AG09309 (cell line): Measurements from ENCODE around the gene RERE.

Experiments
- DNase-seq: peaks from one replicate; pipeline ENCODE4 v3.0.0-alpha.2; 2010; ENCODE audit warnings: low read depth
- H3K4me3 ChIP-seq: 2 replicates; pipeline ENCODE4 v1.5.1; 2011; ENCODE audit warnings: mild to moderate bottlenecking, low read depth, low read length, moderate library complexity; ENCODE audit not compliant: control insufficient read depth
- TF ChIP-seq, protein P1 (sequence below): IDR thresholded peaks from 2 replicates; pipeline ENCODE4 v1.5.1; 2011; ENCODE audit warnings: mild to moderate bottlenecking, low read depth, low read length, inconsistent platforms; ENCODE audit not compliant: insufficient read depth, control insufficient read depth; ENCODE audit errors: missing control alignments

RERE gene

DNA sequence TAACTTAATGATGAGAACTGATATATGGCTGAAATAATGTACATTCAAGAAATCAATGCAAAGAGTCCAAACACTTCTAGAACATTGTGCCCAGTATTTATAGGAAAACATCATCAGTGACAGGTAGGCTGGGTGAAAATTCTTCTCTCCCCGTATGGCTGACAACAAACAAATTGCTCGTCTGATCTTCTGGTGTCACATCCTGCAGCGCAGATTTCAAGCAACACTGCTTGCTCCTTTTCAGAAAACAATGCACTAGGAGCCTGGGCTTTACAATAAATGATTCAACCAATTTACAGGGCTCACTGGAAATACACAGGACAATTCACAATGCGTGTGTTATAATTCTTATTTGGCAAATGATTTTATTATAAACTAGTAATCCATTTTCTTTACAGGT lies 185.3 kb downstream of the RERE start:
- TF ChIP-seq, protein P1, sequence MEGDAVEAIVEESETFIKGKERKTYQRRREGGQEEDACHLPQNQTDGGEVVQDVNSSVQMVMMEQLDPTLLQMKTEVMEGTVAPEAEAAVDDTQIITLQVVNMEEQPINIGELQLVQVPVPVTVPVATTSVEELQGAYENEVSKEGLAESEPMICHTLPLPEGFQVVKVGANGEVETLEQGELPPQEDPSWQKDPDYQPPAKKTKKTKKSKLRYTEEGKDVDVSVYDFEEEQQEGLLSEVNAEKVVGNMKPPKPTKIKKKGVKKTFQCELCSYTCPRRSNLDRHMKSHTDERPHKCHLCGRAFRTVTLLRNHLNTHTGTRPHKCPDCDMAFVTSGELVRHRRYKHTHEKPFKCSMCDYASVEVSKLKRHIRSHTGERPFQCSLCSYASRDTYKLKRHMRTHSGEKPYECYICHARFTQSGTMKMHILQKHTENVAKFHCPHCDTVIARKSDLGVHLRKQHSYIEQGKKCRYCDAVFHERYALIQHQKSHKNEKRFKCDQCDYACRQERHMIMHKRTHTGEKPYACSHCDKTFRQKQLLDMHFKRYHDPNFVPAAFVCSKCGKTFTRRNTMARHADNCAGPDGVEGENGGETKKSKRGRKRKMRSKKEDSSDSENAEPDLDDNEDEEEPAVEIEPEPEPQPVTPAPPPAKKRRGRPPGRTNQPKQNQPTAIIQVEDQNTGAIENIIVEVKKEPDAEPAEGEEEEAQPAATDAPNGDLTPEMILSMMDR, result no peak
- no peak overlapping the region for H3K4me3 ChIP-seq
- DNase-seq, result no peak

DNA sequence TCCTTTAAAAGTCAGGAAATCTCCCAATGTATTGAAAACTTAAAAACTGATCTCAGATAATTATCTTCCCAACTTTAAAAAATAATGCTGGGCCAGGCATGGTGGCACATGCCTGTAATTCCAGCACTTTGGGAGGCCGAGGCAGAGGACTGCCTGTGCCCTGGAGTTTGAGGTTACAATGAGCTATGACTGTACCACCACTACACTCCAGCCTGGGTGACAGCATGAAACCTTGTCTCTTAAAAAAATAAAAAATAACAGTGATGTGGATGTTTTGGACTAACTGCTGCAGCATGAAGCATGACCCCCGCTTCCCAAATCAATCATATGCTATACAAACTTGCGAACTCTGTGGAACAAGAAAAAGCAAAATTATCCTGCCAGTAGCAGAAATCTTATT lies 186.3 kb downstream of the RERE start:
- TF ChIP-seq, protein P1, result no peak
- no peak overlapping the region for H3K4me3 ChIP-seq
- DNase-seq, result no peak

DNA sequence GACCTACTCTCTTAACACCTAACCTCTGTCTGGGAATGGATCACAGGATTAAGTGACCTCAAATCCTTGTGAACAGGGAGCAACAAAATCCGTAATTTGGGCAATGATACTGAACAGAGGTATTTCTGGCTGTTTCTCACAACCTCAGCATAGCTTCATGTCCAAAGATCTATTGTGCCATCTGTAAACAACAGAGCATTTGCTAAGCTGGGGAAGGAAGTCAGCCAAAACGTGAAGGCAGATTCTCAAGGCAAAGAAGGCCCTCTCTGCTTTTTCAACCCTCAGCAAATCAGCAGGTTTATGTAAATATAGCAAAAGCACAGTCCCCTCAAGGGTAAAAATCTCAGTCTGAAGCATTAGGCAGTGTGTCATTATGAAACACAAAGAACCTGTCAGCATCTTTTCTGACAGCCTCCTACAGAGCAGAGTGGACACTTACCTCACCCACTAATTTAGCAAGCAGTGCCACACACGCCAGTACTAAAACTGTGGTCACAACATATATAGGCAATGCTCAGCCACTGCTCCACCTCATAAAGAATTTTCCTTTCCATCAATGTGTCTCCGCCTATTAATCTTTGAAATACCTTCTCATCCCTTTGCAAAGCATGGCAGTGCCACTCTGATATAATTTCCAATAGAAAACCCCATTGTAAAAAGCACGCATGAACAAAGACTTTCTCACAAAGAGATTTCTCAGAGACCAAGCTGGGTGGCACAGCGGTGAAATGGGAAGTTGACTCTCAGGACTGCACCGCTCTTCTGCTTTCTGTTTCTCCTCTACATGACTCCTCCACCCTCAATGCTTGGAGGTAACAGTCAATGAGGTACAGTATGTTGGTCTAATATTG lies 188.0 kb downstream of the RERE start:
- no peak for DNase-seq
- TF ChIP-seq, protein P1, result no peak
- no peak overlapping the region for H3K4me3 ChIP-seq

DNA sequence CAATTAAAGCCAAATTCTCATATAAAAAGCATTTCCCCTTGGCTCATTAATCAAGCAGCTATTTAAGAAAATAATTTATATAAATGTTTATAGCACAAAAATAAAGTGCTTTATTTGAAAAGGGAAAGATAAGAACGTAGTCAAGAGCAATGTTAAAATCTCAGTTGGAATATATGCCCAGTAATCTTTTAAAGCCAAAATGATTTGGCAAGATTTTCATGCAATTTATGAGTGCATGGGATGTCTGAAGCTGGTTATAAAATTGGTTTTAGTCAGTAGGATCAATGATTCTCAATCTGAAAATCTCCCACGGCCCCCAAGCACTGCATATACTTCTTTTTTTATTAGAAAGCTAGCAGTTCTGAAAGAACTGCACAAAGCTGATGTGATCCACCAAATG lies 188.8 kb downstream of the RERE start:
- no peak for DNase-seq
- H3K4me3 ChIP-seq, result no peak overlapping the region
- TF ChIP-seq, protein P1, result no peak

DNA sequence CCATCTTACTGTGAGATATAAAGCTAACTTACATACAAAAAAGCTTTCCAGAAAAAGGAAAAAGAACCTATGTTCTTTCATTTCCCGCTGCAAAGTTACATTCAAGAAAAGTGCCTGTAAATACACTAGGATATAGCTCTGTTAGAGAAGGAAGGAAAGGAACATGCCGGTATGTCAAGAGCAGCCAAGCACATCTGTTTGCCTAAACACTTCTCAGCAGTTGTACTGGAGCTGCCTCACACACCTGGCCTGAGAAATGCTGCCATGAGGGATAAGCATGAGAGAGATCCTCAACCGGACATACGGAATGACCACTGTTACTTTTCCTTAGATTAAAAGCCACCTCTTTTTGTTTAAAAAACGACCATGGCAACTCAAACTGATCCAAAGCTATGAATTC lies 189.7 kb downstream of the RERE start:
- TF ChIP-seq, protein P1, result no peak
- no peak for DNase-seq

DNA sequence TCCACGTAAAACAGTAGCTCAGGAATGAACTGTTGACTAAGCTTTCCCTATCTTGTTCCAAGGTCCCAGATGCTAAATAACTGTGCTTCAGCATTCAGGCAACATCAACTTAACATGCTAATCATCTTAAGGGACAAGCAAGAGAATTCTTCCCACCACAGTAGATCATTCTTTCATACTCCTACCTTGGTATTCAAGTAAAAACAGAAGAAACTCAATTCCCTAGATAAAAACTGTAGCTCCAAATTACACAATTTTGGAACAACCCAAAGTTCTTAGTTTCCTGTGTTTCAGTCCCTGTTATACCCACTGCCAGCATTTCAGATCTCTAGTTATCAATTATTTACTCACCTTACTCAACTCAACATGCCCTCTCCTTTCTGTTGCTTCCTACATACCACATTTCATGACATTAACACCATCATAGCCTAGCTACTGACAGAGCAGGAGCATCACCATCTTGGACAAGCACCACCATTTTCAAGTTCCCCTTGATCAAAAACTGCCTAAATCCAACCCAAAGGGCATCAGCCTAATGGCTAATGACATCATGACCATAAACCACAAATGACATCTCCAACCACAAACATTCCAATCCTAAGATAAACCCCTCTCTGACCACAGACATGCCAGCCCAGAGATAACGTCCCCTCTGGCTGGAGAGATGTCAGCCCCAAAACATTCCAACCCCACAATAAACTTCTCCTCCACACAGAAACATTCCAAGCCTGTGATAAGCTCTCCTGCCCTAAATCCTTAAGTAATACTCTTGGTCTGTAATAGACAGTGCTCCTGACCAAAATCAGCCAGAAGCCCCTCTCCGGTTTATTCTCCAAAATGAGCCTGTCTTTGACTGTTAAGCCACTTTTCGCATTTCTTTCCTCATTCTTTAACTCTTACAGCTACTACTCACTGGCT lies 191.2 kb downstream of the RERE start:
- no peak overlapping the region for H3K4me3 ChIP-seq
- peak; percentile 94 for DNase-seq
- TF ChIP-seq, protein P1, result no peak

More for the DNA sequence above, 189.7 kb downstream of the RERE start:
- H3K4me3 ChIP-seq, result no peak overlapping the region
